Sigmoid colon (tissue), 4 donors: ENCODE results near the gene RPL19.
"Not testable (repeated sequence)": the region's sequence is repeated elsewhere in the genome, so short reads cannot be mapped to it uniquely, and the experiment has no call there.

Experiments
- EP300 ChIP-seq, 4 donors: sonication (generic); formaldehyde crosslinking; IDR thresholded peaks; one replicate each; pipeline ENCODE4 v1.6.1; 2017; ENCODE audit warnings: antibody characterized with exemption in 4 of 4
- POLR2A ChIP-seq, 2 donors: fragments of 450-650 bp; IDR thresholded peaks; one replicate each; pipeline ENCODE4 v1.6.1; 2016; ENCODE audit warnings: antibody characterized with exemption in 2 of 2, mild to moderate bottlenecking in 2 of 2, moderate library complexity in 2 of 2
- TF ChIP-seq, protein P1 (sequence below), 4 experiments: fragments of 450-650 bp in 3 of 4; fragments of 200-600 bp in 1 of 4; IDR thresholded peaks; one replicate each; pipeline ENCODE4 v1.5.1; 2016 to 2019; ENCODE audit warnings: antibody characterized with exemption in 4 of 4, mild to moderate bottlenecking in 3 of 4, moderate library complexity in 2 of 4

DNA sequence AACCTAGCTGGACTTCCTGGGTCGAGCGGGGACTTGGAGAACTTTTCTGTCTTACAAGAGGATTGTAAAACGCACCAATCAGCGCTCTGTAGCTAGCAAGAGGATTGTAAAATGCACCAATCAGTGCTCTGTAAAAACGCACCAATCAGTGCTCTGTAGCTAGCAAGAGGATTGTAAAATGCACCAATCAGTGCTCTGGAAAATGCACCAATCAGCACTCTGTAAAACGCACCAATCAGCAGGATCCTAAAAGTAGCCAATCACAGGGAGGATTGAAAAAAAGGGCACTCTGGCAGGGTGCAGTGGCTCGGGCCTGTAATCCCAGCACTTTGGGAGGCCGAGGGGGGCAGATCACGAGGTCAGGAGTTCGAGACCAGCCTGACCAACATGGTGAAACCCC, 31.6 kb upstream of the RPL19 start:
- TF ChIP-seq, protein P1, sequence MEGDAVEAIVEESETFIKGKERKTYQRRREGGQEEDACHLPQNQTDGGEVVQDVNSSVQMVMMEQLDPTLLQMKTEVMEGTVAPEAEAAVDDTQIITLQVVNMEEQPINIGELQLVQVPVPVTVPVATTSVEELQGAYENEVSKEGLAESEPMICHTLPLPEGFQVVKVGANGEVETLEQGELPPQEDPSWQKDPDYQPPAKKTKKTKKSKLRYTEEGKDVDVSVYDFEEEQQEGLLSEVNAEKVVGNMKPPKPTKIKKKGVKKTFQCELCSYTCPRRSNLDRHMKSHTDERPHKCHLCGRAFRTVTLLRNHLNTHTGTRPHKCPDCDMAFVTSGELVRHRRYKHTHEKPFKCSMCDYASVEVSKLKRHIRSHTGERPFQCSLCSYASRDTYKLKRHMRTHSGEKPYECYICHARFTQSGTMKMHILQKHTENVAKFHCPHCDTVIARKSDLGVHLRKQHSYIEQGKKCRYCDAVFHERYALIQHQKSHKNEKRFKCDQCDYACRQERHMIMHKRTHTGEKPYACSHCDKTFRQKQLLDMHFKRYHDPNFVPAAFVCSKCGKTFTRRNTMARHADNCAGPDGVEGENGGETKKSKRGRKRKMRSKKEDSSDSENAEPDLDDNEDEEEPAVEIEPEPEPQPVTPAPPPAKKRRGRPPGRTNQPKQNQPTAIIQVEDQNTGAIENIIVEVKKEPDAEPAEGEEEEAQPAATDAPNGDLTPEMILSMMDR (IDR thresholded peaks at IDR 0.05) = not testable (repeated sequence)
- not testable (repeated sequence) for TF ChIP-seq EP300, POLR2A (IDR thresholded peaks at IDR 0.05)
